Left lung (tissue), 10 donors: ENCODE data around the gene NRTN. TPM values are rescaled to one million over a fixed set of nuclear protein-coding genes. Genes with fewer than 3 reads are reported as not detected.

ENCODE experiments used
- ATAC-seq: fragments of 200-7000 bp; cut with Tn5 transposase; one replicate; pipeline ENCODE4 v1.9.1; 2020; ENCODE audit warnings: moderate library complexity
- DNase-seq, 4 donors: peaks; one replicate each; pipeline ENCODE4 v3.0.0-alpha.2; 2013 to 2020
- H3K27ac ChIP-seq, 2 donors: fragments of 200-600 bp; sonication (generic) in 1 of 2; one replicate each; pipeline versions ENCODE4 v1.5.0 to v1.8.0; 2020 to 2021
- H3K27me3 ChIP-seq, 2 donors: fragments of 200-600 bp; sonication (generic) in 1 of 2; one replicate each; pipeline versions ENCODE4 v1.5.0 to v1.8.0; 2020 to 2021
- H3K36me3 ChIP-seq, 2 donors: fragments of 200-600 bp; sonication (generic) in 1 of 2; one replicate each; pipeline versions ENCODE4 v1.5.0 to v1.8.0; 2020 to 2021
- H3K4me1 ChIP-seq, 2 donors: fragments of 200-600 bp; one replicate each; pipeline ENCODE4 v1.8.0; 2021
- H3K4me3 ChIP-seq, 2 donors: fragments of 200-600 bp; sonication (generic) in 1 of 2; one replicate each; pipeline versions ENCODE4 v1.5.0 to v1.8.0; 2020 to 2021; ENCODE audit warnings: mild to moderate bottlenecking in 1 of 2
- H3K9me3 ChIP-seq, 2 donors: fragments of 200-600 bp; sonication (generic) in 1 of 2; one replicate each; pipeline versions ENCODE4 v1.5.0 to v1.8.0; 2020 to 2021
- intact Hi-C, 2 donors: fragments of 100-400 bp; cut with DNase I; formaldehyde crosslinking; loops; one replicate each; pipeline versions ENCODE4 v1.11.2 to v1.14.2; 2022
- polyA plus RNA-seq, 6 donors: library from polyadenylated mRNA; unstranded; fragments of 120-200 nt; gene quantifications; one replicate each; pipeline ENCODE4 v1.2.1, GENCODE V29; 2013; ENCODE audit not compliant: insufficient read length in 6 of 6
- total RNA-seq, 2 donors: library from RNA; stranded (reverse); fragmentation: NEBNext Ultra II Directional; extraction: Animal tissue kit (Norgen Biotek cat#: 25700); gene quantifications; one replicate each; pipeline ENCODE4 v1.2.1, GENCODE V29; 2021
- TF ChIP-seq, protein P1 (sequence below), 2 donors: fragments of 200-600 bp; sonication (generic) in 1 of 2; IDR thresholded peaks; one replicate each; pipeline versions ENCODE4 v1.5.0 to v1.8.0; 2021; ENCODE audit warnings: antibody characterized with exemption in 2 of 2
- donor health status: DM: no; HTN: yes; CAD: no.
- donor health status: DM: no; HTN: no; CAD: no.

The NRTN gene
- total and polyA plus RNA-seq, 8 donors: 0.93 to 1.9 (median 1.5) TPM

DNA sequence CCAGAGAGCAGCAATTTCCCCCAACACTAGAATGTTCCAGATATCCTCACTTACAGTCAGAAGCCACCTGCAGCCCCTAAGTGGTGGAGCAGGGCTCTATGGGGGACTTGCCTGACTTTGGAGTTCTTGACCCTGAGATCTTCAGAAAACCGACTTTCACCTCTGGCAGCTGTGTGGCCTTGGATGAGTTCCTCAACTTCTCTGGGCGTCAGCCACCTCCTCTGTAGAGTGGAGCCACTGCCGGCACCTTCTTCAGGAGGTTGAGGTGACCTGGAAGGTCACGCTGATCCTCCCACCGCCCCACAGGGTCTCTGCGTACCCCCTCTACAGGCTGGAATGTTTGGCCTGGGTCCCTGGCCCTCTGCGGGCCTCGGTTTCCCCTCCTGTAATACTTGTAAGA is 72.6 kb downstream of the NRTN start:
- Histone ChIP-seq H3K27me3 (peaks cover 0 to 62% of the 10 kb centered on the region in 2 donors), H3K4me3 (no peak overlapping the region), H3K9me3 (no peaks in the 10 kb centered on the region), H3K36me3 (no peaks in the 10 kb centered on the region), H3K27ac (no peak overlapping the region), H3K4me1 (peaks cover 0 to 5% of the 10 kb centered on the region in 2 donors)
- intact Hi-C loops: no loop called here
- TF ChIP-seq, protein P1, sequence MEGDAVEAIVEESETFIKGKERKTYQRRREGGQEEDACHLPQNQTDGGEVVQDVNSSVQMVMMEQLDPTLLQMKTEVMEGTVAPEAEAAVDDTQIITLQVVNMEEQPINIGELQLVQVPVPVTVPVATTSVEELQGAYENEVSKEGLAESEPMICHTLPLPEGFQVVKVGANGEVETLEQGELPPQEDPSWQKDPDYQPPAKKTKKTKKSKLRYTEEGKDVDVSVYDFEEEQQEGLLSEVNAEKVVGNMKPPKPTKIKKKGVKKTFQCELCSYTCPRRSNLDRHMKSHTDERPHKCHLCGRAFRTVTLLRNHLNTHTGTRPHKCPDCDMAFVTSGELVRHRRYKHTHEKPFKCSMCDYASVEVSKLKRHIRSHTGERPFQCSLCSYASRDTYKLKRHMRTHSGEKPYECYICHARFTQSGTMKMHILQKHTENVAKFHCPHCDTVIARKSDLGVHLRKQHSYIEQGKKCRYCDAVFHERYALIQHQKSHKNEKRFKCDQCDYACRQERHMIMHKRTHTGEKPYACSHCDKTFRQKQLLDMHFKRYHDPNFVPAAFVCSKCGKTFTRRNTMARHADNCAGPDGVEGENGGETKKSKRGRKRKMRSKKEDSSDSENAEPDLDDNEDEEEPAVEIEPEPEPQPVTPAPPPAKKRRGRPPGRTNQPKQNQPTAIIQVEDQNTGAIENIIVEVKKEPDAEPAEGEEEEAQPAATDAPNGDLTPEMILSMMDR (IDR thresholded peaks at IDR 0.05): no peak
- DNase-seq: no peak
- ATAC-seq: no peak

DNA sequence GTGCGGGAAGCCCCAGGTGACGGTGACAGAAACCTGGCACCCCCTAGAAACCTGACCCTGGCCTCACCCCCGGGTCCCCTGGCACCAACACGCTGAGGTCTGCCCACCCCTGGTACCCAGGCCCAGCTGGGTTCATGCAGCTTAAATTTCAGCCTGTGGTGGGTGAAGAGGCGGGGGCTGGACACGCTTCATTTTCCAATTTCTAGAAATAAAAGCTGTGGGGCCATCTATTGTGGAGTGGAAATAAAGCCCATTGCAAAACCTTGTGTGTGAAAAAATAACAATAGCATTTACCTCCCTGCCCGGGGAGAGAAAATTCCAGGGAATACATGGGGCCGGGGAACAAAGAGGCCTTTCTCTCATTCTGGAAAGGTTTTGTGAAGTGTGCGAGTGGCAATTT is 73.0 kb downstream of the NRTN start:
- Histone ChIP-seq H3K27me3 (peaks cover 0 to 62% of the 10 kb centered on the region in 2 donors), H3K9me3 (no peaks in the 10 kb centered on the region), H3K4me1 (peaks cover 0 to 5% of the 10 kb centered on the region in 2 donors), H3K27ac (no peak overlapping the region), H3K4me3 (no peak overlapping the region), H3K36me3 (no peaks in the 10 kb centered on the region)
- ATAC-seq (no peak), DNase-seq (no peak)
- intact Hi-C loops: no loop called here
- TF ChIP-seq, protein P1 (IDR thresholded peaks at IDR 0.05): no peak

Other genes starting within 250 kb of the NRTN start
- gene TINCR, start 237.1 kb upstream of the NRTN start, total RNA-seq: under 1 TPM; 0.76 TPM
- under 1 TPM; 0.24 to 0.69 (median 0.55) TPM for gene TINCR, start 237.1 kb upstream of the NRTN start, polyA plus RNA-seq
- gene SAFB2, start 182.3 kb upstream of the NRTN start, total RNA-seq: 10 to 100 TPM; 62.0 to 75.9 TPM
- gene SAFB2, start 182.3 kb upstream of the NRTN start, polyA plus RNA-seq: 100 to 1,000 TPM in 2 of 6 donors, 10 to 100 TPM in 4; 70.4 to 110 (median 91.9) TPM
- 10 to 100 TPM; 63.7 to 92.2 TPM for gene SAFB, start 182.0 kb upstream of the NRTN start, total RNA-seq
- 100 to 1,000 TPM; 160 to 206 (median 172) TPM for gene SAFB, start 182.0 kb upstream of the NRTN start, polyA plus RNA-seq
- 10 to 100 TPM; 46.7 to 63.3 TPM for gene MICOS13, start 124.6 kb upstream of the NRTN start, total RNA-seq
- gene MICOS13, start 124.6 kb upstream of the NRTN start, polyA plus RNA-seq: 10 to 100 TPM; 26.7 to 48.9 (median 33.4) TPM
- gene HSD11B1L, start 124.0 kb upstream of the NRTN start, total RNA-seq: 10 to 100 TPM in 1 of 2 donors, 1 to 10 TPM in 1; 5.8 to 10.4 TPM
- 10 to 100 TPM in 2 of 6 donors, 1 to 10 TPM in 4; 6.8 to 12.2 (median 7.9) TPM for gene HSD11B1L, start 124.0 kb upstream of the NRTN start, polyA plus RNA-seq
- gene RPL36, start 114.8 kb upstream of the NRTN start, total RNA-seq: 100 to 1,000 TPM; 606 to 680 TPM
- 1,000 to 10,000 TPM in 1 of 6 donors, 100 to 1,000 TPM in 5; 637 to 1,150 (median 840) TPM for gene RPL36, start 114.8 kb upstream of the NRTN start, polyA plus RNA-seq
- gene LONP1, start 84.9 kb upstream of the NRTN start, total RNA-seq: 10 to 100 TPM; 79.5 to 93.9 TPM
- gene LONP1, start 84.9 kb upstream of the NRTN start, polyA plus RNA-seq: 10 to 100 TPM; 39.9 to 50.0 (median 47.8) TPM
- 1 to 10 TPM in 1 of 2 donors, not detected in 1; 2.7 TPM for gene CATSPERD, start 84.4 kb upstream of the NRTN start, total RNA-seq
- 1 to 10 TPM in 3 of 6 donors, under 1 TPM in 2, not detected in 1; 0.31 to 2.4 (median 1.1) TPM for gene CATSPERD, start 84.4 kb upstream of the NRTN start, polyA plus RNA-seq
- gene PRR22, start 20.3 kb upstream of the NRTN start, total RNA-seq: 1 to 10 TPM; 1.7 to 4.5 TPM
- gene PRR22, start 20.3 kb upstream of the NRTN start, polyA plus RNA-seq: 1 to 10 TPM; 1.3 to 3.2 (median 2.0) TPM
- gene DUS3L, start 13.9 kb upstream of the NRTN start, total RNA-seq: 10 to 100 TPM; 15.8 to 38.4 TPM
- 10 to 100 TPM; 17.7 to 34.9 (median 24.9) TPM for gene DUS3L, start 13.9 kb upstream of the NRTN start, polyA plus RNA-seq
- under 1 TPM; 0.32 to 0.73 TPM for gene FUT6, start 34.6 kb downstream of the NRTN start, total RNA-seq
- under 1 TPM; 0.52 to 0.87 (median 0.70) TPM for gene FUT6, start 34.6 kb downstream of the NRTN start, polyA plus RNA-seq
- 10 to 100 TPM; 25.2 to 31.4 TPM for gene FUT3, start 46.4 kb downstream of the NRTN start, total RNA-seq
- gene FUT3, start 46.4 kb downstream of the NRTN start, polyA plus RNA-seq: under 1 TPM in 4 of 6 donors, not detected in 2; 0.28 to 0.56 (median 0.41) TPM
- not detected for gene FUT5, start 65.5 kb downstream of the NRTN start, total RNA-seq
- gene FUT5, start 65.5 kb downstream of the NRTN start, polyA plus RNA-seq: not detected
- gene NDUFA11, start 98.7 kb downstream of the NRTN start, total RNA-seq: 100 to 1,000 TPM; 163 to 190 TPM
- 100 to 1,000 TPM; 102 to 150 (median 132) TPM for gene NDUFA11, start 98.7 kb downstream of the NRTN start, polyA plus RNA-seq
- 1 to 10 TPM; 5.0 to 6.6 TPM for gene VMAC, start 99.8 kb downstream of the NRTN start, total RNA-seq
- gene VMAC, start 99.8 kb downstream of the NRTN start, polyA plus RNA-seq: 10 to 100 TPM in 3 of 6 donors, 1 to 10 TPM in 3; 7.0 to 10.4 (median 9.5) TPM
- gene CAPS, start 109.2 kb downstream of the NRTN start, total RNA-seq: 10 to 100 TPM in 1 of 2 donors, 1 to 10 TPM in 1; 8.8 to 40.9 TPM
- gene CAPS, start 109.2 kb downstream of the NRTN start, polyA plus RNA-seq: 10 to 100 TPM; 16.4 to 44.9 (median 28.3) TPM
- 10 to 100 TPM; 64.6 to 69.0 TPM for gene RANBP3, start 173.1 kb downstream of the NRTN start, total RNA-seq
- 10 to 100 TPM; 75.6 to 91.9 (median 80.7) TPM for gene RANBP3, start 173.1 kb downstream of the NRTN start, polyA plus RNA-seq